B cell (primary cell): ENCODE results near the gene TBC1D3B.
A peak's percentile ranks its signal among the peaks of the same experiment; 100 is the strongest.

ENCODE experiments used
- EZH2 ChIP-seq: IDR thresholded peaks from 2 replicates; pipeline ENCODE4 v1.6.1; 2012; ENCODE audit warnings: borderline replicate concordance, low read depth, mild to moderate bottlenecking, moderate library complexity, low read length; ENCODE audit not compliant: insufficient read depth, poor library complexity, severe bottlenecking
- TF ChIP-seq, protein P1 (sequence below): fragments of 200-600 bp; IDR thresholded peaks from one replicate; pipeline ENCODE4 v1.8.0; 2022; ENCODE audit warnings: antibody characterized with exemption, mild to moderate bottlenecking

DNA sequence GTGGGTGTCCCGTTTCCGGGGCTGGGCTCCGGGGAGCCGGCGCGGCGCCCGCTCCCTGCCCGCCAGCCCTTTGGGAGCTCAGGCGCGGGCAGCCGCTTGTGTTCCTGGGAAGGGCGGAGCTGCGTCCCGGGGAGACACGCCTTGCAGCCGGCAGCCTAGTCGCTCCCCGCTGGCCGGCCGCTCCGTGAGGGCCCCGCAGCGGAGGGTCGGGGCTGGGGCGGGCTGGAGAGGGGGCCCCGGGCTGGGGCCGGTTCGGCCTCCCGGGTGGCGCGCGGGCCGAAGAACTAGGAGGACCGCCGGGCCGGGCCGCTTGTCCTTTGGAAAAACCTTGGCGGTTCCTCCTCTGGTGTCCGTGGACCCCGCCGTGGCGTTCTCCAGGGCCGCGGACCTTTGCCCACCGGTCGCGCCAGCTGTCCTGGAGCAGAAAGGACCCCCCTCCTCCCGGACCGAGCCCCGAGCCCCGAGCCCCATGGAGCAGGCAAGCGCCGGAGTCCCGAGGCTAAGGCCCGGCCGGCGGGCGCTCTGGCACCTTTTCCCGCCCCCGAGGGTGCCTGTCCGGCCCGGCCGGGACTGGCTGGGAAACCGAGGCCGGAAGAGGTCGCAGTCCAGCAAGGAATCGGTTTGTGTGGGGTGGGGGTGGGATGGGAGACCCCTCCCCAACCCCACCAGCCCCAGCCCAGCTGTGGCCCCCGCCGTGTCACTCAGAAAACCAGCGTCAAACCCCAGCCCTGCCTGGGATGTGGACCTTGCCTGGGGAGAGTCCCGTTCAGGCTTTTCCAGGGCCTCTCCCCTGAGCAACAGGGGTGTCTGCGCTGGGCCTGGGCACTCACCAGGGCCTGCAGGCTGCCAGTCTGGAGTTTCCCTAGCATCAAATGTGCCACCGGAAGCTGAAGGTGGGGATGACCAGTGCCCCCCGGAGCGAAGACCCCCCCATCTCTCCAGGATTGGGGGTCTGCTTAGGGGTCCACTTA is 6.8 kb upstream of the TBC1D3B start:
- TF ChIP-seq, protein P1, sequence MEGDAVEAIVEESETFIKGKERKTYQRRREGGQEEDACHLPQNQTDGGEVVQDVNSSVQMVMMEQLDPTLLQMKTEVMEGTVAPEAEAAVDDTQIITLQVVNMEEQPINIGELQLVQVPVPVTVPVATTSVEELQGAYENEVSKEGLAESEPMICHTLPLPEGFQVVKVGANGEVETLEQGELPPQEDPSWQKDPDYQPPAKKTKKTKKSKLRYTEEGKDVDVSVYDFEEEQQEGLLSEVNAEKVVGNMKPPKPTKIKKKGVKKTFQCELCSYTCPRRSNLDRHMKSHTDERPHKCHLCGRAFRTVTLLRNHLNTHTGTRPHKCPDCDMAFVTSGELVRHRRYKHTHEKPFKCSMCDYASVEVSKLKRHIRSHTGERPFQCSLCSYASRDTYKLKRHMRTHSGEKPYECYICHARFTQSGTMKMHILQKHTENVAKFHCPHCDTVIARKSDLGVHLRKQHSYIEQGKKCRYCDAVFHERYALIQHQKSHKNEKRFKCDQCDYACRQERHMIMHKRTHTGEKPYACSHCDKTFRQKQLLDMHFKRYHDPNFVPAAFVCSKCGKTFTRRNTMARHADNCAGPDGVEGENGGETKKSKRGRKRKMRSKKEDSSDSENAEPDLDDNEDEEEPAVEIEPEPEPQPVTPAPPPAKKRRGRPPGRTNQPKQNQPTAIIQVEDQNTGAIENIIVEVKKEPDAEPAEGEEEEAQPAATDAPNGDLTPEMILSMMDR, result no peak
- TF ChIP-seq EZH2, result peak; percentile 54
